Measurements from ENCODE around the gene ANKRD28.

- TF ChIP-seq POLR2A (IDR thresholded peaks at IDR 0.05) (no peak), CTCF (IDR thresholded peaks at IDR 0.05) (no peak)
Observed at GRCh38 chr3:15804553-15805095, 6.8 kb upstream of the ANKRD28 start.

Data from prostate gland (tissue), 2 donors.